Nucleus accumbens (tissue), 56 donors: ENCODE measurements around the gene ELMOD1.
A peak's percentile ranks its signal among the peaks of the same experiment; 100 is the strongest.

Experiments used
- DNase-seq, 56 donors: peaks; one replicate each; lab custom pipeline; 2025; lab: John Stamatoyannopoulos, UW

ELMOD1 gene

GRCh38 chr11:107581147-107581546, 9.8 kb upstream of the ELMOD1 start:
- no peak for DNase-seq

GRCh38 chr11:107583629-107584195, 7.2 kb upstream of the ELMOD1 start:
- DNase-seq = no peak

GRCh38 chr11:107587306-107587979, 3.5 kb upstream of the ELMOD1 start:
- DNase-seq = no peak

GRCh38 chr11:107591378-107592230, 657 bp downstream of the ELMOD1 start:
- peak in 26 of 56 donors; percentile 8 to 59 (median 38) for DNase-seq

GRCh38 chr11:107592231-107592590, 1.3 kb downstream of the ELMOD1 start:
- peak in 7 of 56 donors; percentile 9 to 47 (median 38) for DNase-seq

- DNase-seq = peak in 13 of 56 donors; percentile 1 to 41 (median 9)
Measured at GRCh38 chr11:107592813-107593212, 1.9 kb downstream of the ELMOD1 start.

GRCh38 chr11:107593951-107594350, 3.0 kb downstream of the ELMOD1 start:
- DNase-seq = peak in 1 of 56 donors; percentile 10

GRCh38 chr11:107594736-107595135, 3.8 kb downstream of the ELMOD1 start:
- no peak for DNase-seq

GRCh38 chr11:107598225-107599139, 7.5 kb downstream of the ELMOD1 start:
- DNase-seq = peak in 2 of 56 donors; percentile 3 to 4

GRCh38 chr11:107605061-107606006, 14.4 kb downstream of the ELMOD1 start:
- no peak for DNase-seq

- no peak for DNase-seq
Measured at GRCh38 chr11:107606141-107606540, 15.2 kb downstream of the ELMOD1 start.

- DNase-seq = no peak
Measured at GRCh38 chr11:107608809-107609208, 17.9 kb downstream of the ELMOD1 start.

GRCh38 chr11:107609400-107610218, 18.7 kb downstream of the ELMOD1 start:
- DNase-seq = no peak

GRCh38 chr11:107612445-107612844, 21.5 kb downstream of the ELMOD1 start:
- no peak for DNase-seq

GRCh38 chr11:107619926-107620325, 29.0 kb downstream of the ELMOD1 start:
- DNase-seq = peak in 1 of 56 donors; percentile 12

- no peak for DNase-seq
Measured at GRCh38 chr11:107621081-107621480, 30.1 kb downstream of the ELMOD1 start.

GRCh38 chr11:107623183-107623582, 32.2 kb downstream of the ELMOD1 start:
- DNase-seq = peak in 1 of 56 donors; percentile 0

- no peak for DNase-seq
Measured at GRCh38 chr11:107624983-107625684, 34.2 kb downstream of the ELMOD1 start.
